CD4-positive, alpha-beta memory T cell (primary cell): Measurements from ENCODE around the gene ATP5PD. TPM values are rescaled to one million over a fixed set of nuclear protein-coding genes. Genes with fewer than 3 reads are reported as not detected.

Experiments used
- CTCF ChIA-PET: fragments of 350-600 bp; sonication (Branson Sonifier 250); formaldehyde crosslinking; loops from one replicate; lab custom pipeline; 2021; ENCODE audit warnings: inconsistent platforms; ENCODE audit not compliant: partially characterized antibody; lab: Charles Lee
- POLR2A ChIA-PET: fragments of 350-600 bp; sonication (Branson Sonifier 250); formaldehyde crosslinking; loops from one replicate; lab custom pipeline; 2021; ENCODE audit not compliant: partially characterized antibody; lab: Charles Lee
- DNase-seq, 5 donors: peaks; one replicate each; pipeline versions ENCODE4 v3.0.0 to v3.0.0-alpha.2; 2020 to 2022; ENCODE audit warnings: mixed read lengths in 1 of 5
- H3K27ac ChIP-seq: one replicate; pipeline ENCODE4 v1.7.0; 2013; ENCODE audit warnings: low read depth, low read length
- H3K27me3 ChIP-seq: 2 replicates; pipeline ENCODE4 v1.7.0; 2013; ENCODE audit warnings: mild to moderate bottlenecking, low read length, moderate library complexity; ENCODE audit not compliant: insufficient read depth
- H3K36me3 ChIP-seq: 2 replicates; pipeline ENCODE4 v1.7.0; 2013; ENCODE audit warnings: mild to moderate bottlenecking, low read length, moderate library complexity; ENCODE audit not compliant: insufficient read depth
- H3K4me1 ChIP-seq: 2 replicates; pipeline ENCODE4 v1.7.0; 2013; ENCODE audit warnings: mild to moderate bottlenecking, low read length, moderate library complexity; ENCODE audit not compliant: insufficient read depth
- H3K4me3 ChIP-seq, 2 donors: one replicate each; pipeline ENCODE4 v1.7.0; 2013; ENCODE audit warnings: low read length in 2 of 2, mild to moderate bottlenecking in 1 of 2
- H3K9me3 ChIP-seq, 2 donors: one replicate each; pipeline ENCODE4 v1.7.0; 2013; ENCODE audit warnings: low read length in 2 of 2, control low read depth in 1 of 2; ENCODE audit not compliant: control insufficient read depth in 1 of 2
- H3K27ac Mint-ChIP-seq, 7 donors: one replicate each; pipeline ENCODE4 v1.8.0; 2020 to 2021; ENCODE audit warnings: mixed read lengths in 7 of 7, mild to moderate bottlenecking in 6 of 7, inconsistent platforms in 3 of 7, moderate library complexity in 3 of 7
- H3K27me3 Mint-ChIP-seq, 2 donors: one replicate each; pipeline ENCODE4 v1.8.0; 2020 to 2021; ENCODE audit warnings: mixed read lengths in 2 of 2
- H3K36me3 Mint-ChIP-seq, 2 donors: one replicate each; pipeline ENCODE4 v1.8.0; 2020 to 2021; ENCODE audit warnings: mixed read lengths in 2 of 2, inconsistent platforms in 1 of 2, mild to moderate bottlenecking in 1 of 2
- H3K4me1 Mint-ChIP-seq, 4 donors: one replicate each; pipeline ENCODE4 v1.8.0; 2020 to 2021; ENCODE audit warnings: mixed read lengths in 4 of 4, mild to moderate bottlenecking in 1 of 4
- H3K4me3 Mint-ChIP-seq, 8 donors: one replicate each; pipeline ENCODE4 v1.8.0; 2020 to 2021; ENCODE audit warnings: mixed read lengths in 8 of 8, mild to moderate bottlenecking in 7 of 8, moderate library complexity in 6 of 8, inconsistent platforms in 3 of 8
- H3K9me3 Mint-ChIP-seq, 8 donors: one replicate each; pipeline ENCODE4 v1.8.0; 2020 to 2021; ENCODE audit warnings: mixed read lengths in 8 of 8, mild to moderate bottlenecking in 5 of 8, inconsistent platforms in 3 of 8, moderate library complexity in 1 of 8
- intact Hi-C: fragments of 100-400 bp; cut with micrococcal nuclease; formaldehyde crosslinking; loops from one replicate; pipeline ENCODE4 v1.15.1; 2023
- polyA plus RNA-seq, 2 donors: library from polyadenylated mRNA; unstranded; fragments of 300-500 nt; fragmentation: Illumina TruSeq; gene quantifications; one replicate each; pipeline ENCODE4 v1.2.3, GENCODE V29; 2021
- total RNA-seq, 2 experiments: library from RNA; stranded (reverse); gene quantifications; one replicate each; pipeline ENCODE4 v1.2.3, GENCODE V29; 2021

ATP5PD gene
- total and polyA plus RNA-seq, 4 experiments from 2014 or later = 167 to 552 (median 300) TPM

GRCh38 chr17:75063626-75064025, 16.9 kb upstream of the ATP5PD start:
- Mint-ChIP-seq H3K36me3 (peaks cover 43 to 50% of the 10 kb centered on the region in 2 donors), H3K4me3 (no peak overlapping the region), H3K27ac (peak overlapping the region in 1 of 7 donors; percentile 46), H3K27me3 (no peaks in the 10 kb centered on the region), H3K4me1 (peaks cover 18 to 42% (median 21%) of the 10 kb centered on the region in 4 donors), H3K9me3 (no peaks in the 10 kb centered on the region)
- Histone ChIP-seq H3K27me3 (no peaks in the 10 kb centered on the region), H3K9me3 (no peaks in the 10 kb centered on the region), H3K36me3 (peaks cover 37% of the 10 kb centered on the region), H3K4me3 (no peak overlapping the region), H3K27ac (no peak overlapping the region), H3K4me1 (peaks cover 21% of the 10 kb centered on the region)
- DNase-seq = no peak
- CTCF ChIA-PET = interaction anchor here (0.8 to 1.8 kb wide), 2 partner anchors 50 to 138 kb away, joined by 5 to 6 read pairs; no protein-coding TSS in a partner anchor
- POLR2A ChIA-PET = interaction anchor here (0.9 to 1.4 kb wide), 2 partner anchors 13 to 24 kb away, joined by 3 read pairs; no protein-coding TSS in a partner anchor
- intact Hi-C loops = no loop called here

- H3K27ac ChIP-seq = no peak overlapping the region
- no peak for DNase-seq
- Mint-ChIP-seq H3K4me1 (peaks cover 18 to 40% (median 20%) of the 10 kb centered on the region in 4 donors), H3K4me3 (no peak overlapping the region), H3K36me3 (peaks cover 43 to 50% of the 10 kb centered on the region in 2 donors), H3K27ac (no peak overlapping the region), H3K27me3 (no peaks in the 10 kb centered on the region), H3K9me3 (no peaks in the 10 kb centered on the region)
- ChIA-PET CTCF (interaction anchor here (1.0 kb wide), 1 partner anchor 101 kb away, joined by 4 read pairs; no protein-coding TSS in a partner anchor), POLR2A (interaction anchor here (0.9 to 1.4 kb wide), 2 partner anchors 14 to 24 kb away, joined by 3 read pairs; no protein-coding TSS in a partner anchor)
- no peak overlapping the region for H3K4me3 ChIP-seq
- peaks cover 37% of the 10 kb centered on the region for H3K36me3 ChIP-seq
- no peaks in the 10 kb centered on the region for H3K27me3 ChIP-seq
- intact Hi-C loops = no loop called here
- peaks cover 21% of the 10 kb centered on the region for H3K4me1 ChIP-seq
- no peaks in the 10 kb centered on the region for H3K9me3 ChIP-seq
Observed at GRCh38 chr17:75063201-75063600, 16.4 kb upstream of the ATP5PD start.

- Histone ChIP-seq H3K9me3 (no peaks in the 10 kb centered on the region), H3K27ac (no peak overlapping the region), H3K36me3 (peaks cover 37% of the 10 kb centered on the region), H3K4me3 (no peak overlapping the region), H3K4me1 (peaks cover 11% of the 10 kb centered on the region), H3K27me3 (no peaks in the 10 kb centered on the region)
- H3K36me3 Mint-ChIP-seq = peaks cover 44 to 55% of the 10 kb centered on the region in 2 donors
- H3K4me3 Mint-ChIP-seq = no peak overlapping the region
- H3K4me1 Mint-ChIP-seq = peaks cover 11 to 29% (median 13%) of the 10 kb centered on the region in 4 donors
- no peak for DNase-seq
- peak overlapping the region in 2 of 7 donors; percentile 6 to 19 for H3K27ac Mint-ChIP-seq
- no peaks in the 10 kb centered on the region for H3K9me3 Mint-ChIP-seq
- intact Hi-C loops = no loop called here
- no peaks in the 10 kb centered on the region for H3K27me3 Mint-ChIP-seq
- POLR2A ChIA-PET = no interaction called here
- CTCF ChIA-PET = interaction anchor here (0.8 to 1.6 kb wide), 6 partner anchors 13 to 138 kb away, joined by 3 to 6 read pairs (median 3); partner anchors contain the start of gene OTOP2
Observed at GRCh38 chr17:75061618-75062017, 14.8 kb upstream of the ATP5PD start.

- DNase-seq = no peak
- no peaks in the 10 kb centered on the region for H3K9me3 ChIP-seq
- H3K27me3 Mint-ChIP-seq = no peaks in the 10 kb centered on the region
- no peak overlapping the region for H3K27ac ChIP-seq
- H3K4me3 ChIP-seq = no peak overlapping the region
- peaks cover 37% of the 10 kb centered on the region for H3K36me3 ChIP-seq
- intact Hi-C loops = no loop called here
- H3K27ac Mint-ChIP-seq = no peak overlapping the region
- H3K4me3 Mint-ChIP-seq = no peak overlapping the region
- peaks cover 6 to 29% (median 10%) of the 10 kb centered on the region in 4 donors for H3K4me1 Mint-ChIP-seq
- peaks cover 9% of the 10 kb centered on the region for H3K4me1 ChIP-seq
- H3K27me3 ChIP-seq = no peaks in the 10 kb centered on the region
- ChIA-PET POLR2A (interaction anchor here (1.6 kb wide), 1 partner anchor 29 kb away, joined by 5 read pairs; no protein-coding TSS in a partner anchor), CTCF (interaction anchor here (0.8 to 2.5 kb wide), 11 partner anchors 8 to 141 kb away, joined by 3 to 16 read pairs (median 4); partner anchors contain the start of gene OTOP2)
- peaks cover 50 to 61% of the 10 kb centered on the region in 2 donors for H3K36me3 Mint-ChIP-seq
- H3K9me3 Mint-ChIP-seq = no peaks in the 10 kb centered on the region
Observed at GRCh38 chr17:75061055-75061438, 14.3 kb upstream of the ATP5PD start.

GRCh38 chr17:75060434-75061054, 13.8 kb upstream of the ATP5PD start:
- Histone ChIP-seq H3K36me3 (peaks cover 37% of the 10 kb centered on the region), H3K27me3 (no peaks in the 10 kb centered on the region), H3K9me3 (no peaks in the 10 kb centered on the region), H3K4me1 (peaks cover 4% of the 10 kb centered on the region), H3K27ac (no peak overlapping the region), H3K4me3 (no peak overlapping the region)
- H3K4me3 Mint-ChIP-seq = no peak overlapping the region
- intact Hi-C loops = no loop called here
- ChIA-PET CTCF (interaction anchor here (0.6 to 2.5 kb wide), 17 partner anchors 9 to 442 kb away, joined by 3 to 17 read pairs (median 4); no protein-coding TSS in a partner anchor), POLR2A (interaction anchor here (0.7 to 1.6 kb wide), 8 partner anchors 7 to 220 kb away, joined by 3 to 6 read pairs (median 4); partner anchors contain the start of genes KCTD2 and SLC16A5)
- peaks cover 50 to 63% of the 10 kb centered on the region in 2 donors for H3K36me3 Mint-ChIP-seq
- no peaks in the 10 kb centered on the region for H3K9me3 Mint-ChIP-seq
- H3K27ac Mint-ChIP-seq = no peak overlapping the region
- H3K27me3 Mint-ChIP-seq = no peaks in the 10 kb centered on the region
- DNase-seq = no peak
- peaks cover under 1 to 25% (median 8%) of the 10 kb centered on the region in 4 donors for H3K4me1 Mint-ChIP-seq

GRCh38 chr17:75059369-75060345, 12.9 kb upstream of the ATP5PD start:
- H3K9me3 ChIP-seq = no peaks in the 10 kb centered on the region
- H3K9me3 Mint-ChIP-seq = no peaks in the 10 kb centered on the region
- H3K27me3 Mint-ChIP-seq = no peaks in the 10 kb centered on the region
- no peaks in the 10 kb centered on the region for H3K4me1 ChIP-seq
- DNase-seq = peak in 2 of 5 donors; percentile 20 to 26
- intact Hi-C loops = no loop called here
- H3K27me3 ChIP-seq = no peaks in the 10 kb centered on the region
- peaks cover 50 to 64% of the 10 kb centered on the region in 2 donors for H3K36me3 Mint-ChIP-seq
- CTCF ChIA-PET = interaction anchor here (0.6 to 2.5 kb wide), 14 partner anchors 10 to 443 kb away, joined by 3 to 17 read pairs (median 4); no protein-coding TSS in a partner anchor
- H3K27ac Mint-ChIP-seq = peak overlapping the region in 2 of 7 donors; percentile 61 to 78
- POLR2A ChIA-PET = interaction anchor here (0.7 to 1.6 kb wide), 9 partner anchors 8 to 221 kb away, joined by 3 to 6 read pairs (median 4); partner anchors contain the start of genes KCTD2 and SLC16A5
- no peak overlapping the region for H3K4me3 Mint-ChIP-seq
- peaks cover 0 to 18% (median 8%) of the 10 kb centered on the region in 4 donors for H3K4me1 Mint-ChIP-seq
- peaks cover 37% of the 10 kb centered on the region for H3K36me3 ChIP-seq
- H3K4me3 ChIP-seq = no peak overlapping the region
- no peak overlapping the region for H3K27ac ChIP-seq
